Fibroblast of skin of left quadriceps (primary cell): ENCODE data around the gene AKR1C1.
"Not testable (repeated sequence)": the region's sequence is repeated elsewhere in the genome, so short reads cannot be mapped to it uniquely, and the experiment has no call there.

Experiments
- DNase-seq, 2 experiments: peaks; one replicate each; pipeline ENCODE4 v3.0.0-alpha.2; 2013; ENCODE audit warnings: low read depth in 2 of 2

Gene AKR1C1

GRCh38 chr10:4947635-4948596 is 15.3 kb upstream of the AKR1C1 start:
- peak; percentile 73 to 74 for DNase-seq

- not testable (repeated sequence) for DNase-seq
Measured at GRCh38 chr10:4951512-4952162, 11.6 kb upstream of the AKR1C1 start.

GRCh38 chr10:4953405-4953804 is 9.8 kb upstream of the AKR1C1 start:
- DNase-seq, result no peak

- not testable (repeated sequence) for DNase-seq
Measured at GRCh38 chr10:4956088-4956487, 7.1 kb upstream of the AKR1C1 start.

- DNase-seq, result not testable (repeated sequence)
Measured at GRCh38 chr10:4956955-4957645, 6.1 kb upstream of the AKR1C1 start.

GRCh38 chr10:4961558-4961957 is 1.7 kb upstream of the AKR1C1 start:
- DNase-seq, result not testable (repeated sequence)

- not testable (repeated sequence) for DNase-seq
Measured at GRCh38 chr10:4962308-4962707, 907 bp upstream of the AKR1C1 start.

GRCh38 chr10:4963815-4964154 is 570 bp downstream of the AKR1C1 start:
- not testable (repeated sequence) for DNase-seq

- DNase-seq, result not testable (repeated sequence)
Measured at GRCh38 chr10:4965763-4966162, 2.5 kb downstream of the AKR1C1 start.

- DNase-seq, result not testable (repeated sequence)
Measured at GRCh38 chr10:4967189-4967588, 4.0 kb downstream of the AKR1C1 start.

- DNase-seq, result not testable (repeated sequence)
Measured at GRCh38 chr10:4969289-4969688, 6.1 kb downstream of the AKR1C1 start.

- not testable (repeated sequence) for DNase-seq
Measured at GRCh38 chr10:4970362-4970761, 7.1 kb downstream of the AKR1C1 start.

GRCh38 chr10:4972369-4973142 is 9.3 kb downstream of the AKR1C1 start:
- DNase-seq, result not testable (repeated sequence)

GRCh38 chr10:4973294-4973693 is 10.1 kb downstream of the AKR1C1 start:
- not testable (repeated sequence) for DNase-seq

- not testable (repeated sequence) for DNase-seq
Measured at GRCh38 chr10:4974400-4974799, 11.2 kb downstream of the AKR1C1 start.

GRCh38 chr10:4977025-4977424 is 13.8 kb downstream of the AKR1C1 start:
- no peak for DNase-seq

- no peak for DNase-seq
Measured at GRCh38 chr10:4978870-4979269, 15.7 kb downstream of the AKR1C1 start.

- no peak for DNase-seq
Measured at GRCh38 chr10:4980793-4981192, 17.6 kb downstream of the AKR1C1 start.

GRCh38 chr10:4981722-4982471 is 18.7 kb downstream of the AKR1C1 start:
- no peak for DNase-seq

GRCh38 chr10:4982764-4983226 is 19.6 kb downstream of the AKR1C1 start:
- DNase-seq, result no peak
